Activated T-helper 1 cell treated with anti-CD3 and anti-CD28 coated beads, Interleukin-2, amount 50 U/mL, for 16 hours (primary cell): ENCODE results near the gene IGIP.

Experiments used
- DNase-seq, 2 donors: peaks; one replicate each; pipeline ENCODE4 v3.0.0-alpha.2; 2020; ENCODE audit warnings: low read depth in 1 of 2, low spot score in 1 of 2

The IGIP gene

GRCh38 chr5:140162275-140162674 is 36.5 kb downstream of the IGIP start:
- DNase-seq, result no peak

- DNase-seq, result no peak
These were observed 37.0 kb downstream of the IGIP start for GRCh38 chr5:140162781-140163180.

GRCh38 chr5:140165101-140165922 is 39.6 kb downstream of the IGIP start:
- DNase-seq, result no peak

GRCh38 chr5:140165923-140166270 is 40.2 kb downstream of the IGIP start:
- no peak for DNase-seq

- no peak for DNase-seq
These were observed 41.2 kb downstream of the IGIP start for GRCh38 chr5:140166911-140167310.

GRCh38 chr5:140168371-140168770 is 42.6 kb downstream of the IGIP start:
- DNase-seq, result no peak

- DNase-seq, result no peak
These were observed 43.7 kb downstream of the IGIP start for GRCh38 chr5:140169410-140169809.

GRCh38 chr5:140172483-140172882 is 46.7 kb downstream of the IGIP start:
- DNase-seq, result no peak

DNA sequence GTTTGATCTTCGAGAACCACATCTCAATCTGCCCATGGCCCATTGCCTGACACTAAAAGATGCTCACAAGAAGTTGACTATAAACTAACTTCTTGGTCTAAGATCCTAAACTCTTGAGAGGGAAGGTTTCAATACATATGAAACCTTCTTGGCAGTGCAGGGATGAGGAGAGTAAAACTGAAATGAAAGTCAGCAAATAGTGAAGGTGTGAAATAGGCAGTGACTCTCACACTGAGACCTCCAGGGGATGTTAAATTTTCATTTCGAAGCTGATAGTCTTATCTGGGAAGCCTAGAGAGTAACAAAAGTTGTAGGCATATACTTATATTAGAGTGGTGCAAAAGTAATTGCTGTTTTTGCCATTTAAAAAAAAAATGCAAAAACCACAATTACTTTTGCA is 48.3 kb downstream of the IGIP start:
- DNase-seq, result no peak

DNA sequence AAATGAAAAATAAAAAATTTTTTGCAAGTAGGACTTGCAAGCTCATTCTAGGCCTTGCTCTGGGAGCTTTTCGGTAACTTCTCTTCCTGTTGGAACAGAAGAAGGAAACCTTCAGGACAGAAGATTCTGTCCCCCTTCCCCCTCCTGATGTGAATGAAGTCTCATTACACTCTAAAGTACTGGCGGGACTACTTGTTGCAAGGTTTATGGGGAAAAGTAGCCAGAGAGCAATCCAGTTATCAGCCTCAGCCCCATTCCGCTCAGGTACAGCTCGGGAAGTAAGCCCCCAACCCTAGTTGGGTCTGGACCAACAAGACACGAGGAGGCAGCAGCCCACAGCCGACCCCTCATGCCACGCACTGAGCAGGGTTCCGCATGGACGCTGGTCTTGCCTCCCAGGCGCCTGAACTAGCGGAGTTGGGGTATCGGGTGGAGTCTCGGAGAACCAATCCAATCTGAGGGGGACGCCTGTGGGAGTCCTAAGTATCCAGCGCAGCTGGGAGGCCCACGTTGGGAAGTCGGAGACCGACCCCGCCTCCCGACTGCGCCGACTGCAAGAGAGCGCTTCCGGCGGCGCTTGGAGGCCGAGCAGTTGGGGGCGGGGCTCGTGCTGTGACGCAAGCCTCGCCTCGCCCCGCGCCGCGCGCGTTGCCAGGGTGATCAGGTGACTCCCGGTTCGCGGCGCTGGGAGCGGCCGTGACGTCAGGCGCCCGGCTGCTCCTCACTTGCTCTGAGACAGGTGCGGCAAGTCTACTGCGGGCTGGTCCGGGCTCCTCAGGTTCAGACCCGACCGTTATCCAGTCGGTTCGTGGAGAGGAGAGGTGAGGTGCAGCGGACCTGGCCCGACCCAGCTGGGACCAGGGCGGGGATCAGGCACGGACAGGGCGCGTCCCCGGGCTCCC is 49.0 kb downstream of the IGIP start, which contains the start of gene CYSTM1:
Gene CYSTM1, plus strand, starts transcription at position 724 of the 902 bp plus-strand sequence. CDS start 19,278 bp downstream, outside the sequence.
- peak; percentile 85 to 93 for DNase-seq

DNA sequence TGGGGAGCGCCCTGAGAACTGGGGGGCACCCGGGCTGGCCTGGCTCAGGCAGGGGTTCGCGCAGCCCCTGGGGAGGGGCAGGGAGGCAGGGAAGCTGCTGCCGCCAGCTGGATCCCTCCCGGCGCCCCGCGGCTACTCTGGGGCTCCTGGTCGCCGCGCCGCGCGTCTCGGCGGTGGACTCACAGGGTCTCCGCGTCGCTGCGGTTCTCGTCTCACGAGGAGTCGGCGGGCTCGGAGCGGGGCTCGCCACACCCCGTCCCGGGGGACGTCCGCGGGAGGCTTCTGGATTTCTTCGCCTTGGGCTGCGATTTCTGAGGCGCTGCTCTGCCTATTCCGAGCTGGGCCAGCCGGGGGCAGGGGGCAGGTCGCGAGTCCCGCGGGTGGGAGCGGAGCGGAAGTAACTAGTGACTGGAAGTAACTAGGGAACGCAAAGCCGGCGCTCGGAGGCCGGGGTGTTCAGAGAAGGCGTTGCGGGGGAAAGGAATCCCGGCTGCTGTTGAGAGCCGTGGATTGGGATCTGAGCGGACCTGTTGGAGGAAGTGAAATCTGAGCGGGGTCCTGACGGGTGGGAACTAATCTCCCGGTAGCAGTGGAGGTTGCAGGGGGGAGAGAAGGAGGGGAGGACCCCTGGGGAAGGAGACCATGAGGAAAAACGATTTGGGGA is 49.8 kb downstream of the IGIP start:
- peak; percentile 21 to 42 for DNase-seq

GRCh38 chr5:140176031-140176387 is 50.3 kb downstream of the IGIP start:
- DNase-seq, result no peak

DNA sequence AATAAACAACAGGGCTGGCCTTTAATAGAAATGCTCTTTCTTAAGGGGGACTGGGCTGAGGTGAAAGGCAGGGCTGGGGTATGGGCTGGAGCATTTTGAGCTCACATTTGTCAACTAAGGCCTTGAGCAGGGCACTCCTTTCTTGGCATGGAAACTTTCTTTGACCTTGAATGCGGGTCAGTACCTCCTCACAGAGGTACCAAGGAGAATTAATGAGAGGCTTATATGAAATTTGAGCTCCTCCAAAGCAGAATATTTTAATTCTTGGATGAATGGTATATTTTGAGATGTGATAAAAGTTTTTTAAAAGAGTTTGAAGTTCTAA is 52.3 kb downstream of the IGIP start:
- no peak for DNase-seq

GRCh38 chr5:140178482-140179116 is 52.9 kb downstream of the IGIP start:
- DNase-seq, result no peak
